Activated CD4-positive, alpha-beta memory T cell treated with anti-CD3 and anti-CD28 coated beads for 36 hours (primary cell): ENCODE data around the gene CYB5D1. TPM values are rescaled to one million over a fixed set of nuclear protein-coding genes. Genes with fewer than 3 reads are reported as not detected.
A peak's percentile ranks its signal among the peaks of the same experiment; 100 is the strongest.

ENCODE experiments used
- CTCF ChIA-PET: fragments of 350-600 bp; sonication (Branson Sonifier 250); formaldehyde crosslinking; loops from one replicate; lab custom pipeline; 2021; ENCODE audit warnings: antibody characterized with exemption, inconsistent platforms; lab: Charles Lee
- POLR2A ChIA-PET: fragments of 350-600 bp; sonication (Branson Sonifier 250); formaldehyde crosslinking; loops from one replicate; lab custom pipeline; 2021; ENCODE audit warnings: antibody characterized with exemption; lab: Charles Lee
- DNase-seq: peaks from one replicate; pipeline ENCODE4 v3.0.0-alpha.2; 2020
- H3K27ac Mint-ChIP-seq: one replicate; pipeline ENCODE4 v1.8.0; 2021; ENCODE audit warnings: mixed read lengths
- H3K27me3 Mint-ChIP-seq: one replicate; pipeline ENCODE4 v1.8.0; 2021; ENCODE audit warnings: mixed read lengths
- H3K36me3 Mint-ChIP-seq: one replicate; pipeline ENCODE4 v1.8.0; 2021; ENCODE audit warnings: mixed read lengths
- H3K4me1 Mint-ChIP-seq: one replicate; pipeline ENCODE4 v1.8.0; 2021; ENCODE audit warnings: low read depth, mixed read lengths
- H3K4me3 Mint-ChIP-seq: one replicate; pipeline ENCODE4 v1.8.0; 2021; ENCODE audit warnings: mild to moderate bottlenecking, mixed read lengths
- H3K9me3 Mint-ChIP-seq: one replicate; pipeline ENCODE4 v1.8.0; 2021; ENCODE audit warnings: mixed read lengths
- intact Hi-C: fragments of 100-400 bp; cut with micrococcal nuclease; formaldehyde crosslinking; loops from one replicate; pipeline ENCODE4 v1.15.1; 2023
- total RNA-seq, 2 experiments: library from RNA; stranded (reverse); gene quantifications; one replicate each; pipeline ENCODE4 v1.2.3, GENCODE V29; 2021

Gene CYB5D1
- total RNA-seq, 2 experiments from 2014 or later, result 6.0 to 6.9 TPM

- H3K4me1 Mint-ChIP-seq, result peaks cover 52% of the 10 kb centered on the region
- H3K9me3 Mint-ChIP-seq, result no peaks in the 10 kb centered on the region
- no peak overlapping the region for H3K27ac Mint-ChIP-seq
- no peak for DNase-seq
- intact Hi-C loops, result loop anchor here (10.0 kb wide), 1 partner anchor 108 kb away; no protein-coding TSS in a partner anchor
- H3K27me3 Mint-ChIP-seq, result no peaks in the 10 kb centered on the region
- H3K36me3 Mint-ChIP-seq, result peaks cover 40% of the 10 kb centered on the region
- no peak overlapping the region for H3K4me3 Mint-ChIP-seq
- ChIA-PET POLR2A (interaction anchor here (0.6 to 1.6 kb wide), 3 partner anchors 10 to 407 kb away, joined by 3 to 4 read pairs (median 3); no protein-coding TSS in a partner anchor), CTCF (interaction anchor here (1.4 kb wide), 1 partner anchor 18 kb away, joined by 4 read pairs; no protein-coding TSS in a partner anchor)
Observed at GRCh38 chr17:7852919-7853690, 4.7 kb upstream of the CYB5D1 start.

- no peaks in the 10 kb centered on the region for H3K9me3 Mint-ChIP-seq
Observed at GRCh38 chr17:7853691-7854038, 4.1 kb upstream of the CYB5D1 start.

GRCh38 chr17:7854078-7854777, 3.6 kb upstream of the CYB5D1 start:
- no peak for DNase-seq
- intact Hi-C loops, result loop anchor here (10.0 kb wide), 1 partner anchor 109 kb away; no protein-coding TSS in a partner anchor
- H3K9me3 Mint-ChIP-seq, result no peaks in the 10 kb centered on the region
- H3K36me3 Mint-ChIP-seq, result peaks cover 35% of the 10 kb centered on the region
- CTCF ChIA-PET, result no interaction called here
- POLR2A ChIA-PET, result interaction anchor here (1.0 kb wide), 1 partner anchor 12 kb away, joined by 4 read pairs; no protein-coding TSS in a partner anchor
- no peak overlapping the region for H3K4me3 Mint-ChIP-seq
- peaks cover 46% of the 10 kb centered on the region for H3K4me1 Mint-ChIP-seq
- no peaks in the 10 kb centered on the region for H3K27me3 Mint-ChIP-seq
- H3K27ac Mint-ChIP-seq, result no peak overlapping the region

More at GRCh38 chr17:7853691-7854038, 4.1 kb upstream of the CYB5D1 start:
- intact Hi-C loops, result loop anchor here (10.0 kb wide), 1 partner anchor 109 kb away; no protein-coding TSS in a partner anchor
- ChIA-PET POLR2A (interaction anchor here (0.6 to 1.6 kb wide), 3 partner anchors 10 to 408 kb away, joined by 3 to 4 read pairs (median 3); no protein-coding TSS in a partner anchor), CTCF (interaction anchor here (1.4 kb wide), 1 partner anchor 18 kb away, joined by 4 read pairs; no protein-coding TSS in a partner anchor)
- peaks cover 39% of the 10 kb centered on the region for H3K36me3 Mint-ChIP-seq
- no peak for DNase-seq
- H3K4me1 Mint-ChIP-seq, result peaks cover 49% of the 10 kb centered on the region
- no peaks in the 10 kb centered on the region for H3K27me3 Mint-ChIP-seq
- no peak overlapping the region for H3K4me3 Mint-ChIP-seq
- no peak overlapping the region for H3K27ac Mint-ChIP-seq

- H3K4me1 Mint-ChIP-seq, result peaks cover 44% of the 10 kb centered on the region
- H3K27me3 Mint-ChIP-seq, result no peaks in the 10 kb centered on the region
- H3K27ac Mint-ChIP-seq, result no peak within 1 kb of the TSS
- no peak within 1 kb of the TSS for H3K4me3 Mint-ChIP-seq
- peak; percentile 11 for DNase-seq
- H3K9me3 Mint-ChIP-seq, result no peaks in the 10 kb centered on the region
- ChIA-PET CTCF (interaction anchor here (1.0 to 2.6 kb wide), 2 partner anchors 10 to 20 kb away, joined by 3 to 32 read pairs; no protein-coding TSS in a partner anchor), POLR2A (interaction anchor here (0.7 to 1.0 kb wide), 2 partner anchors 18 to 136 kb away, joined by 3 read pairs; no protein-coding TSS in a partner anchor)
- intact Hi-C loops, result loop anchor here (10.0 kb wide), 1 partner anchor 110 kb away; no protein-coding TSS in a partner anchor
- peaks cover 30% of the 10 kb centered on the region for H3K36me3 Mint-ChIP-seq
Observed at GRCh38 chr17:7854851-7855659, 2.7 kb upstream of the CYB5D1 start, which contains the start of gene TMEM88. TMEM88 (plus strand) TSS chr17:7855066; CDS start chr17:7855075, 9 bp downstream.

GRCh38 chr17:7855660-7856010, 2.2 kb upstream of the CYB5D1 start:
- peaks cover 28% of the 10 kb centered on the region for H3K36me3 Mint-ChIP-seq
- H3K4me1 Mint-ChIP-seq, result peaks cover 38% of the 10 kb centered on the region
- H3K27me3 Mint-ChIP-seq, result no peaks in the 10 kb centered on the region
- intact Hi-C loops, result loop anchor here (2.0 to 10.0 kb wide), 3 partner anchors 57 to 133 kb away; no protein-coding TSS in a partner anchor
- H3K27ac Mint-ChIP-seq, result no peak overlapping the region
- DNase-seq, result no peak
- CTCF ChIA-PET, result interaction anchor here (1.0 to 2.6 kb wide), 2 partner anchors 11 to 20 kb away, joined by 3 to 32 read pairs; no protein-coding TSS in a partner anchor
- no peak overlapping the region for H3K4me3 Mint-ChIP-seq
- POLR2A ChIA-PET, result interaction anchor here (0.7 to 2.3 kb wide), 4 partner anchors 11 to 135 kb away, joined by 3 to 20 read pairs (median 11); no protein-coding TSS in a partner anchor
- H3K9me3 Mint-ChIP-seq, result no peaks in the 10 kb centered on the region

GRCh38 chr17:7856011-7856810, 1.6 kb upstream of the CYB5D1 start:
- no peaks in the 10 kb centered on the region for H3K27me3 Mint-ChIP-seq
- intact Hi-C loops, result loop anchor here (2.0 to 10.0 kb wide), 3 partner anchors 57 to 133 kb away; no protein-coding TSS in a partner anchor
- H3K9me3 Mint-ChIP-seq, result no peaks in the 10 kb centered on the region
- H3K27ac Mint-ChIP-seq, result no peak overlapping the region
- peak; percentile 62 for DNase-seq
- no peak overlapping the region for H3K4me3 Mint-ChIP-seq
- H3K36me3 Mint-ChIP-seq, result peaks cover 23% of the 10 kb centered on the region
- POLR2A ChIA-PET, result interaction anchor here (0.7 to 2.3 kb wide), 10 partner anchors 11 to 170 kb away, joined by 3 to 20 read pairs (median 6); partner anchors contain the start of genes KDM6B and RNF227
- H3K4me1 Mint-ChIP-seq, result peaks cover 32% of the 10 kb centered on the region
- CTCF ChIA-PET, result interaction anchor here (1.0 to 2.6 kb wide), 15 partner anchors 10 to 218 kb away, joined by 3 to 32 read pairs (median 6); partner anchors contain the start of genes CNTROB, RNF227 and TRAPPC1

- Mint-ChIP-seq H3K36me3 (peaks cover 17% of the 10 kb centered on the region), H3K9me3 (no peaks in the 10 kb centered on the region), H3K4me1 (peaks cover 25% of the 10 kb centered on the region), H3K27ac (no peak within 1 kb of the TSS), H3K27me3 (no peaks in the 10 kb centered on the region), H3K4me3 (no peak within 1 kb of the TSS)
- intact Hi-C loops, result loop anchor here (1.0 to 10.0 kb wide), 7 partner anchors 15 to 171 kb away; no protein-coding TSS in a partner anchor
- peak; percentile 97 for DNase-seq
- ChIA-PET CTCF (interaction anchor here (0.6 to 2.6 kb wide), 21 partner anchors 8 to 222 kb away, joined by 3 to 32 read pairs (median 5); partner anchors contain the start of genes CNTROB, RNF227 and TRAPPC1), POLR2A (interaction anchor here (0.5 to 2.3 kb wide), 15 partner anchors 12 to 525 kb away, joined by 3 to 20 read pairs (median 5); partner anchors contain the start of genes KDM6B, RNF227 and WRAP53)
Observed at GRCh38 chr17:7856811-7857712, 741 bp upstream of the CYB5D1 start, which contains the start of gene NAA38. NAA38 (minus strand) TSS chr17:7857559; CDS start chr17:7857463, 96 bp downstream.

- CTCF ChIA-PET, result interaction anchor here (0.6 to 9.3 kb wide), 5 partner anchors 23 to 524 kb away, joined by 3 to 134 read pairs (median 3); no protein-coding TSS in a partner anchor
- intact Hi-C loops, result loop anchor here (10.0 kb wide), 1 partner anchor 114 kb away; no protein-coding TSS in a partner anchor
- DNase-seq, result peak; percentile 61
- Mint-ChIP-seq H3K27me3 (no peaks in the 10 kb centered on the region), H3K4me3 (no peak overlapping the region), H3K4me1 (peaks cover 20% of the 10 kb centered on the region), H3K9me3 (no peaks in the 10 kb centered on the region), H3K36me3 (peaks cover 11% of the 10 kb centered on the region), H3K27ac (no peak overlapping the region)
- POLR2A ChIA-PET, result no interaction called here
Observed at GRCh38 chr17:7858522-7858810, 663 bp downstream of the CYB5D1 start.

- intact Hi-C loops, result loop anchor here (10.0 kb wide), 1 partner anchor 114 kb away; no protein-coding TSS in a partner anchor
- no peak overlapping the region for H3K4me3 Mint-ChIP-seq
- H3K36me3 Mint-ChIP-seq, result peaks cover 10% of the 10 kb centered on the region
- POLR2A ChIA-PET, result no interaction called here
- no peaks in the 10 kb centered on the region for H3K9me3 Mint-ChIP-seq
- CTCF ChIA-PET, result interaction anchor here (0.6 to 9.3 kb wide), 6 partner anchors 24 to 523 kb away, joined by 3 to 134 read pairs (median 4); no protein-coding TSS in a partner anchor
- H3K4me1 Mint-ChIP-seq, result peaks cover 17% of the 10 kb centered on the region
- H3K27me3 Mint-ChIP-seq, result no peaks in the 10 kb centered on the region
- H3K27ac Mint-ChIP-seq, result no peak overlapping the region
- no peak for DNase-seq
Observed at GRCh38 chr17:7859028-7859427, 1.2 kb downstream of the CYB5D1 start.
